GM23338 (cell line): ENCODE measurements around the gene CDHR4. TPM values are rescaled to one million over a fixed set of nuclear protein-coding genes. Genes with fewer than 3 reads are reported as not detected.

Experiments used
- ATAC-seq: fragments of 200-7000 bp; cut with Tn5 transposase; 3 replicates; pipeline ENCODE4 v1.9.1; 2020
- DNase-seq: peaks from one replicate; pipeline ENCODE4 v3.0.0-alpha.2; 2015; ENCODE audit warnings: low spot score
- H2AFZ ChIP-seq: fragments of 200-600 bp; sonication (generic); 2 replicates; pipeline ENCODE4 v1.8.0; 2016; ENCODE audit warnings: antibody characterized with exemption, mild to moderate bottlenecking, moderate library complexity
- H3F3A ChIP-seq: fragments of 200-600 bp; sonication (generic); replicated peaks from 2 replicates; pipeline ENCODE4 v1.8.0; 2017; ENCODE audit warnings: antibody characterized with exemption, mixed run types, low read depth
- H3K27ac ChIP-seq: fragments of 200-600 bp; sonication (generic); 2 replicates; pipeline ENCODE4 v1.6.1; 2016; ENCODE audit warnings: low read depth
- H3K27me3 ChIP-seq: fragments of 200-600 bp; sonication (generic); 2 replicates; pipeline ENCODE4 v1.8.0; 2016; ENCODE audit warnings: mild to moderate bottlenecking, mixed run types, moderate library complexity; ENCODE audit not compliant: insufficient read depth
- H3K36me3 ChIP-seq: fragments of 200-600 bp; sonication (generic); 2 replicates; pipeline ENCODE4 v1.8.0; 2016; ENCODE audit warnings: mild to moderate bottlenecking; ENCODE audit not compliant: insufficient read depth
- H3K4me1 ChIP-seq: fragments of 200-600 bp; sonication (generic); 2 replicates; pipeline ENCODE4 v1.8.0; 2016; ENCODE audit warnings: mild to moderate bottlenecking, moderate library complexity; ENCODE audit not compliant: insufficient read depth
- H3K4me2 ChIP-seq: fragments of 200-600 bp; sonication (generic); 2 replicates; pipeline ENCODE4 v1.7.1; 2017; ENCODE audit warnings: mixed run types
- H3K4me3 ChIP-seq: fragments of 200-600 bp; sonication (generic); 2 replicates; pipeline ENCODE4 v1.6.1; 2016; ENCODE audit warnings: mixed run types
- H3K79me2 ChIP-seq: fragments of 200-600 bp; sonication (generic); replicated peaks from 2 replicates; pipeline ENCODE4 v1.8.0; 2017; ENCODE audit warnings: mild to moderate bottlenecking; ENCODE audit not compliant: insufficient read depth
- H3K9me2 ChIP-seq: fragments of 200-600 bp; sonication (generic); 2 replicates; pipeline ENCODE4 v1.8.0; 2017; ENCODE audit not compliant: insufficient read depth
- H4K20me1 ChIP-seq: fragments of 200-600 bp; sonication (generic); replicated peaks from 2 replicates; pipeline ENCODE4 v1.8.0; 2017; ENCODE audit warnings: mild to moderate bottlenecking; ENCODE audit not compliant: insufficient read depth
- H3K27ac Mint-ChIP-seq: 2 replicates; pipeline ENCODE4 v1.8.0; 2020; ENCODE audit warnings: inconsistent platforms, mild to moderate bottlenecking, moderate library complexity, mixed read lengths
- H3K27me3 Mint-ChIP-seq: 3 replicates; pipeline ENCODE4 v1.8.0; 2022; ENCODE audit warnings: low read depth, mild to moderate bottlenecking, moderate library complexity, mixed read lengths, inconsistent platforms; ENCODE audit not compliant: insufficient read depth, poor library complexity
- H3K36me3 Mint-ChIP-seq: 3 replicates; pipeline ENCODE4 v1.8.0; 2021; ENCODE audit warnings: low read depth, mild to moderate bottlenecking, inconsistent platforms, moderate library complexity, mixed read lengths
- H3K4me1 Mint-ChIP-seq: 3 replicates; pipeline ENCODE4 v1.8.0; 2020; ENCODE audit warnings: mild to moderate bottlenecking, inconsistent platforms, mixed read lengths
- H3K4me3 Mint-ChIP-seq: 3 replicates; pipeline ENCODE4 v1.8.0; 2021; ENCODE audit warnings: moderate library complexity, mild to moderate bottlenecking, inconsistent platforms, mixed read lengths
- H3K9me3 Mint-ChIP-seq: 3 replicates; pipeline ENCODE4 v1.8.0; 2020; ENCODE audit warnings: moderate library complexity, mild to moderate bottlenecking, inconsistent platforms, mixed read lengths
- CREB1 ChIP-seq: fragments of 250-450 bp; sonication (Bioruptor Pico); IDR thresholded peaks from 2 replicates; pipeline ENCODE4 v1.5.0; 2020; ENCODE audit warnings: low read depth, mild to moderate bottlenecking, moderate library complexity
- CTCF ChIP-seq, 2 experiments: fragments of 200-600 bp in 1 of 2; sonication (generic) in 1 of 2; conservative IDR thresholded peaks; 2 replicates each; pipeline versions ENCODE4 v1.5.1 to v1.6.1; 2016 to 2017; ENCODE audit warnings: antibody characterized with exemption in 2 of 2, low read depth in 2 of 2, mild to moderate bottlenecking in 2 of 2, moderate library complexity in 1 of 2
- ETS1 ChIP-seq: IDR thresholded peaks from 2 replicates; pipeline ENCODE4 v1.6.1; 2016; ENCODE audit warnings: antibody characterized with exemption
- EZH2phosphoT487 ChIP-seq: fragments of 200-600 bp; sonication (generic); IDR thresholded peaks from one replicate; pipeline ENCODE4 v1.8.1; 2018; ENCODE audit warnings: antibody characterized with exemption; ENCODE audit not compliant: unreplicated experiment
- JUNB ChIP-seq: IDR thresholded peaks from one replicate; pipeline ENCODE4 v1.6.1; 2016; ENCODE audit warnings: antibody characterized with exemption; ENCODE audit not compliant: unreplicated experiment
- POLR2AphosphoS5 ChIP-seq: IDR thresholded peaks from 2 replicates; pipeline ENCODE4 v1.6.1; 2016; ENCODE audit warnings: antibody characterized with exemption, low read depth
- REST ChIP-seq: IDR thresholded peaks from one replicate; pipeline ENCODE4 v1.6.1; 2018; ENCODE audit warnings: antibody characterized with exemption; ENCODE audit not compliant: unreplicated experiment
- STAT1 ChIP-seq: IDR thresholded peaks from one replicate; pipeline ENCODE4 v1.6.1; 2016; ENCODE audit warnings: antibody characterized with exemption; ENCODE audit not compliant: unreplicated experiment
- ZNF114 ChIP-seq: fragments of 250-450 bp; sonication (Bioruptor Pico); IDR thresholded peaks from 2 replicates; pipeline ENCODE4 v1.5.0; 2020; ENCODE audit warnings: mild to moderate bottlenecking, moderate library complexity
- ZNF331 ChIP-seq: fragments of 250-450 bp; sonication (Bioruptor Pico); IDR thresholded peaks from 2 replicates; pipeline ENCODE4 v1.5.0; 2020; ENCODE audit warnings: low read depth, mild to moderate bottlenecking, moderate library complexity
- polyA plus RNA-seq: library from polyadenylated mRNA; unstranded; fragments of >200 nt; fragmentation: Nextera tagmentation; extraction: Ambion mirVana; gene quantifications from 2 replicates; pipeline ENCODE4 v1.2.1, GENCODE V29; 2016
- total RNA-seq: library from RNA; depleted of rRNA; stranded (reverse); fragments of >200 nt; shearing (Covaris generic); gene quantifications from 2 replicates; pipeline ENCODE4 v1.2.3, GENCODE V29; 2014

CDHR4 gene
- total and polyA plus RNA-seq, 2 experiments from 2014 or later = 0.24 to 0.26 TPM

- H3K27ac ChIP-seq = no peak overlapping the region
- H3K4me1 ChIP-seq = no peaks in the 10 kb centered on the region
- no peaks in the 10 kb centered on the region for H3F3A ChIP-seq
- TF ChIP-seq ZNF114 (CRISPR knock-in tag) (no peak), CTCF (conservative IDR thresholded peaks at IDR 0.05; ENCODE audit: low read depth in 2 of 2) (peak; percentile 56 to 84), ETS1 (no peak), REST (no peak), STAT1 (no peak), ZNF331 (CRISPR knock-in tag) (no peak)
- H3K4me2 ChIP-seq = no peak overlapping the region
- no peak overlapping the region for H3K4me3 Mint-ChIP-seq
- no peaks in the 10 kb centered on the region for H3K9me2 ChIP-seq
- ATAC-seq = peak; percentile 83
- DNase-seq = peak; percentile 78
- H3K36me3 Mint-ChIP-seq = peaks cover 62% of the 10 kb centered on the region
- 0 out of 2 replicates have a peak, but pooled peaks cover 3% of the 10 kb centered on the region for H4K20me1 ChIP-seq
- no peak overlapping the region for H3K4me3 ChIP-seq
- no peak overlapping the region for H3K27ac Mint-ChIP-seq
- no peaks in the 10 kb centered on the region for H3K9me3 Mint-ChIP-seq
- no peaks in the 10 kb centered on the region for H3K27me3 ChIP-seq
- no peak overlapping the region for H2AFZ ChIP-seq
- H3K79me2 ChIP-seq = no peaks in the 10 kb centered on the region
- peaks cover 18% of the 10 kb centered on the region for H3K4me1 Mint-ChIP-seq
- peaks cover 5% of the 10 kb centered on the region for H3K27me3 Mint-ChIP-seq
- peaks cover 8% of the 10 kb centered on the region; the same call in 1 of the 2 replicates for H3K36me3 ChIP-seq
Measured at GRCh38 chr3:49841126-49841696, 41.5 kb upstream of the CDHR4 start.

GRCh38 chr3:49840388-49840787 lies 40.7 kb upstream of the CDHR4 start:
- Histone ChIP-seq H2AFZ (no peak overlapping the region), H3K79me2 (no peaks in the 10 kb centered on the region), H3K27me3 (no peaks in the 10 kb centered on the region), H3K27ac (no peak overlapping the region), H3K36me3 (peaks cover 8% of the 10 kb centered on the region; the same call in 1 of the 2 replicates), H3K4me3 (no peak overlapping the region), H3K4me2 (no peak overlapping the region), H4K20me1 (peaks cover 3% of the 10 kb centered on the region; the same call in 1 of the 2 replicates), H3F3A (no peaks in the 10 kb centered on the region), H3K9me2 (no peaks in the 10 kb centered on the region), H3K4me1 (no peaks in the 10 kb centered on the region)
- DNase-seq (no peak), ATAC-seq (no peak)
- no peak for TF ChIP-seq POLR2AphosphoS5
- no peak for TF ChIP-seq REST
- no peak for TF ChIP-seq CTCF (conservative IDR thresholded peaks at IDR 0.05; ENCODE audit: low read depth in 2 of 2)
- no peak for TF ChIP-seq ZNF331 (CRISPR knock-in tag)
- TF ChIP-seq EZH2phosphoT487 = no peak
- no peak for TF ChIP-seq ZNF114 (CRISPR knock-in tag)
- no peak for TF ChIP-seq CREB1 (CRISPR knock-in tag)
- TF ChIP-seq JUNB = no peak
- H3K4me1 Mint-ChIP-seq = peaks cover 18% of the 10 kb centered on the region
- peaks cover 60% of the 10 kb centered on the region for H3K36me3 Mint-ChIP-seq
- H3K9me3 Mint-ChIP-seq = no peaks in the 10 kb centered on the region
- H3K27ac Mint-ChIP-seq = no peak overlapping the region
- H3K4me3 Mint-ChIP-seq = no peak overlapping the region
- H3K27me3 Mint-ChIP-seq = peaks cover 5% of the 10 kb centered on the region
